Sciatic nerve (tissue), 2 donors: ENCODE measurements around the gene OPN1LW. TPM values are rescaled to one million over a fixed set of nuclear protein-coding genes. Genes with fewer than 3 reads are reported as not detected.
"Not testable (repeated sequence)": the region's sequence is repeated elsewhere in the genome, so short reads cannot be mapped to it uniquely, and the experiment has no call there.

Experiments used
- ATAC-seq: fragments of 200-7000 bp; cut with Tn5 transposase; one replicate; pipeline ENCODE4 v1.9.1; 2020; ENCODE audit warnings: mild to moderate bottlenecking, moderate library complexity
- DNase-seq: peaks from one replicate; pipeline ENCODE4 v3.0.0-alpha.2; 2020; ENCODE audit warnings: low spot score
- intact Hi-C: fragments of 100-400 bp; cut with DNase I; formaldehyde crosslinking; loops from one replicate; pipeline ENCODE4 v1.14.2; 2022
- total RNA-seq: library from RNA; stranded (reverse); fragmentation: NEBNext Ultra II Directional; extraction: Animal tissue kit (Norgen Biotek cat#: 25700); gene quantifications from one replicate; pipeline ENCODE4 v1.2.1, GENCODE V29; 2021
- donor health status: DM: no; HTN: no; CAD: no.
- donor health status: DM: no; HTN: no; CAD: no.

The OPN1LW gene
- total RNA-seq, 1 donor from 2014 or later, result not detected

GRCh38 chrX:154183794-154184193 lies 39.8 kb downstream of the OPN1LW start:
- intact Hi-C loops, ATAC-seq: not testable (repeated sequence)

DNA sequence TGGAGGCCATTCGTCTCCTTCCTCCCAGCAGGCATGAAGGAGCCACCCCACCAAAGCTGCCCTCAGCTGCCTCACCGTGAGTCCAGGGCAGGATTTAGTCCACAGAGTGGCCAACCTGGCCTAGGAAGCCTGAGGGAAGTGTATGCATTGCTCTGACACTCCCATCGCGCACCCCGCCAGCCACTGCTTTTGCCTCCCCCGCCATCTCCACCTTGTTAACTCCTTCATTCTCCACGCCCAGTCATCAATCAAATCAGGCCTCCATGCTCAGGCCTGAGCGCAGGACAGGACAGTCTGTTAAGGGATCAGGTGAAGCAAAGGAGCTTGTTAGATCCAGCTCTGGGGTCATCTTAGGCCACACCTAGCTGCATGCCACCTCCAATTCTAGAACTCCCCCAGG lies 48.8 kb downstream of the OPN1LW start:
- DNase-seq, intact Hi-C loops, ATAC-seq: not testable (repeated sequence)

More at GRCh38 chrX:154183794-154184193, 39.8 kb downstream of the OPN1LW start:
- not testable (repeated sequence) for DNase-seq

GRCh38 chrX:154194316-154194715 lies 50.3 kb downstream of the OPN1LW start:
- ATAC-seq, result peak; percentile 86
- DNase-seq, intact Hi-C loops: not testable (repeated sequence)

GRCh38 chrX:154196466-154196865 lies 52.4 kb downstream of the OPN1LW start:
- ATAC-seq, DNase-seq, intact Hi-C loops: not testable (repeated sequence)

Other genes starting within 250 kb of the OPN1LW start
- 5.6 TPM for gene AVPR2, start 239.6 kb upstream of the OPN1LW start, total RNA-seq
- gene ARHGAP4, start 218.0 kb upstream of the OPN1LW start, total RNA-seq, result 50.7 TPM
- gene NAA10, start 209.2 kb upstream of the OPN1LW start, total RNA-seq, result 73.6 TPM
- 23.0 TPM for gene RENBP, start 199.6 kb upstream of the OPN1LW start, total RNA-seq
- 42.2 TPM for gene HCFC1, start 172.4 kb upstream of the OPN1LW start, total RNA-seq
- 10.3 TPM for gene TMEM187, start 171.5 kb upstream of the OPN1LW start, total RNA-seq
- 53.9 TPM for gene IRAK1, start 124.3 kb upstream of the OPN1LW start, total RNA-seq
- 85.6 TPM for gene MECP2, start 46.5 kb upstream of the OPN1LW start, total RNA-seq
- not detected for gene OPN1MW, start 38.4 kb downstream of the OPN1LW start, total RNA-seq
- not detected for gene OPN1MW2, start 75.5 kb downstream of the OPN1LW start, total RNA-seq
- gene OPN1MW3, start 113.3 kb downstream of the OPN1LW start, total RNA-seq, result not detected
- gene TEX28, start 150.9 kb downstream of the OPN1LW start, total RNA-seq, result not detected
- gene TKTL1, start 151.6 kb downstream of the OPN1LW start, total RNA-seq, result 0.18 TPM
- 1,228 TPM for gene FLNA, start 230.4 kb downstream of the OPN1LW start, total RNA-seq
- gene EMD, start 235.1 kb downstream of the OPN1LW start, total RNA-seq, result 61.5 TPM